Neural crest cell (in vitro differentiated cells): ENCODE data around the gene VAMP8. TPM values are rescaled to one million over a fixed set of nuclear protein-coding genes. Genes with fewer than 3 reads are reported as not detected.

ENCODE experiments used
- DNase-seq: peaks from one replicate; pipeline ENCODE4 v3.0.0; 2021; ENCODE audit warnings: low read depth, mixed read lengths, low spot score
- H3K27ac Mint-ChIP-seq: one replicate; pipeline ENCODE4 v1.8.0; 2021; ENCODE audit warnings: mild to moderate bottlenecking, mixed read lengths; ENCODE audit not compliant: unreplicated experiment
- H3K27me3 Mint-ChIP-seq: 2 replicates; pipeline ENCODE4 v1.8.0; 2021; ENCODE audit warnings: low read depth, mild to moderate bottlenecking, mixed read lengths
- H3K36me3 Mint-ChIP-seq: 2 replicates; pipeline ENCODE4 v1.8.0; 2021; ENCODE audit warnings: low read depth, mild to moderate bottlenecking, mixed read lengths
- H3K4me1 Mint-ChIP-seq: 2 replicates; pipeline ENCODE4 v1.8.0; 2021; ENCODE audit warnings: mixed read lengths
- H3K4me3 Mint-ChIP-seq: one replicate; pipeline ENCODE4 v1.8.0; 2021; ENCODE audit warnings: mild to moderate bottlenecking, mixed read lengths
- H3K9me3 Mint-ChIP-seq: 2 replicates; pipeline ENCODE4 v1.8.0; 2021; ENCODE audit warnings: mixed read lengths
- total RNA-seq: library from RNA; stranded (reverse); gene quantifications from 2 replicates; pipeline ENCODE4 v1.2.1, GENCODE V29; 2021
- TF ChIP-seq, protein P1 (sequence below): fragments of 200-600 bp; sonication (generic); conservative IDR thresholded peaks from 2 replicates; pipeline ENCODE4 v1.5.0; 2021; ENCODE audit warnings: antibody characterized with exemption, mild to moderate bottlenecking

The VAMP8 gene
- total RNA-seq, 1 donor from 2014 or later, result 1.1 TPM

DNA sequence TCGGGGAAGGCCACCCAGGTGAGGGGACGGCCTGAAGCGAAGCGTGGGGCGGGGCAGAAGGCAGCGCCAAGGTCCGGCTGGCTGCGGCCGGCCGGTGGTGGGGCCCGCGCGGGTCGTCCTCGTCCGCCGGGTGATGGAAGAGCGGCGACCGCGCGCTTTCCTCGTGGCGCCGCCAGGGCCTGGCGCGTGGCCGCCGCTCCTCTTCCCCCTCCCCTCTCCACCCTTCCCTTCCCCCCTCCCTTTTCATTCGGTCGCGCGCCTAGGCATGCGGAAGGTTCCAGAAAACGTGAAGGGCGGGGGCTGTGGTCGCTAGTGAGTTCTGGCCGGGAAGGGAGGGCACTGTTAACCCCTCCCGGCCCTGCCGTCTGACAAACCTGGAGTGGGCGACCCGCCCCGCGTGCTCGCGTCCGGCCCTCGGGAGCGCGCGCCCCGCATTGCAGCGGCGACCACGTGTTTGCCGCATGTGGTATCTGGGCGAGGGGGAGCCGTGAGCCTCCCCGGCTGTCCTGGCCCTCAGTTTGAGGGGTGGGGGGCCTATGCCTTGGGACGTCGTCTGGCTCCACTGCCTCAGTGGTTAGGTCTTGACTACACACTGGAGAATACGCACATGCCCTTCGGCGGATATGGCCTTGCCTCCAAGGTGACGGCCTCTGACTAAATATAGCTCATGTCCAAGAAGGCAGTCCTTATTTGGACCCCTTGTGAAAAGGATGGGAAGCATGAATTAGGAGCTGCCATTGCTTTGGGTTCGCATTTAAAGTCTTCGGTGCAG is 37.8 kb upstream of the VAMP8 start:
- DNase-seq, result peak; percentile 50
- Mint-ChIP-seq H3K36me3 (peaks cover 44% of the 10 kb centered on the region), H3K9me3 (no peaks in the 10 kb centered on the region), H3K27ac (peak overlapping the region; percentile 95), H3K27me3 (peaks cover 2% of the 10 kb centered on the region), H3K4me1 (peaks cover 65% of the 10 kb centered on the region), H3K4me3 (peak overlapping the region; percentile 95)
- TF ChIP-seq, protein P1, sequence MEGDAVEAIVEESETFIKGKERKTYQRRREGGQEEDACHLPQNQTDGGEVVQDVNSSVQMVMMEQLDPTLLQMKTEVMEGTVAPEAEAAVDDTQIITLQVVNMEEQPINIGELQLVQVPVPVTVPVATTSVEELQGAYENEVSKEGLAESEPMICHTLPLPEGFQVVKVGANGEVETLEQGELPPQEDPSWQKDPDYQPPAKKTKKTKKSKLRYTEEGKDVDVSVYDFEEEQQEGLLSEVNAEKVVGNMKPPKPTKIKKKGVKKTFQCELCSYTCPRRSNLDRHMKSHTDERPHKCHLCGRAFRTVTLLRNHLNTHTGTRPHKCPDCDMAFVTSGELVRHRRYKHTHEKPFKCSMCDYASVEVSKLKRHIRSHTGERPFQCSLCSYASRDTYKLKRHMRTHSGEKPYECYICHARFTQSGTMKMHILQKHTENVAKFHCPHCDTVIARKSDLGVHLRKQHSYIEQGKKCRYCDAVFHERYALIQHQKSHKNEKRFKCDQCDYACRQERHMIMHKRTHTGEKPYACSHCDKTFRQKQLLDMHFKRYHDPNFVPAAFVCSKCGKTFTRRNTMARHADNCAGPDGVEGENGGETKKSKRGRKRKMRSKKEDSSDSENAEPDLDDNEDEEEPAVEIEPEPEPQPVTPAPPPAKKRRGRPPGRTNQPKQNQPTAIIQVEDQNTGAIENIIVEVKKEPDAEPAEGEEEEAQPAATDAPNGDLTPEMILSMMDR, result no peak

DNA sequence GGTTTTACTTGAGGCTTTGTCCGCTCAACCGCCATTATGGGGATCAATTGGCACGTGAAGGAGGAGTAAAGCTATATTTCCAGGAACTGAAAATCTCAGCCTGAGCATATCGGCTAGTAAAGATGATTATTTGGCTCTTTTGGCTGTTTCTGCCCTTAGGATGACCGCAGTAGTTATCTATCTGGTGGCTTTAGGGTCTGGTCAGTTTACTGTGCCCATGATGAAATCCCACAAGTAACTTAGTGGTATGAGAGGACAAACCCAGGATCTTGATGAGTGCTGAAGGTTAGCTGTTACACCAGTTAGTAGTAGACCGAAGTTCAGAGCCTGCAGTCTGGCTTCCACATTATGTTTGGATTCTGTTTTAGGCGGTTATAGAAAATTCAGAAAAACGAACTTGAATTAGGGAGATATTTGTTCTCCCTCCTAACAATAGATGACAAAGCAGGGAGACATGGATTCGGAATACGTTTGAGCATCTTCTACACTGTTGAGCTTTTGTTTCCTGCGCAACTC is 37.2 kb upstream of the VAMP8 start:
- Mint-ChIP-seq H3K4me1 (peaks cover 65% of the 10 kb centered on the region), H3K4me3 (peak overlapping the region; percentile 95), H3K27ac (peak overlapping the region; percentile 86), H3K9me3 (no peaks in the 10 kb centered on the region), H3K36me3 (peaks cover 47% of the 10 kb centered on the region), H3K27me3 (peaks cover 2% of the 10 kb centered on the region)
- TF ChIP-seq, protein P1, result no peak
- DNase-seq, result no peak

DNA sequence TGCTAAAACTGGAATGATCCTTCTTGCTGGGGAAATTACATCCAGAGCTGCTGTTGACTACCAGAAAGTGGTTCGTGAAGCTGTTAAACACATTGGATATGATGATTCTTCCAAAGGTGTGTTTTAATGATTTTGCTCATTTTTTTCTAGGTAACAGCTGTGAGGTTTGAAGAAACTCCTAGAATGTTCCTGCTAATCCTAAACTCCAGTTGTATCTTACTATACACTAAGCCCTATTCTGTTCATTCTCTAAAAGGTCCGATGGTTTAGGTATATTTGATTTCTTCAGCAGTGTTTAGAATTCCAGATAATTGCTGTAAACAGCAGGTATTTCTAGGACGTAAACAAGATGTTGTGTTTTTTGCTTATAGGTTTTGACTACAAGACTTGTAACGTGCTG is 36.1 kb upstream of the VAMP8 start:
- no peak overlapping the region for H3K27ac Mint-ChIP-seq
- H3K36me3 Mint-ChIP-seq, result peaks cover 47% of the 10 kb centered on the region
- H3K4me3 Mint-ChIP-seq, result peak overlapping the region; percentile 95
- TF ChIP-seq, protein P1, result no peak
- H3K27me3 Mint-ChIP-seq, result peaks cover 2% of the 10 kb centered on the region
- DNase-seq, result no peak
- no peaks in the 10 kb centered on the region for H3K9me3 Mint-ChIP-seq
- peaks cover 63% of the 10 kb centered on the region for H3K4me1 Mint-ChIP-seq

DNA sequence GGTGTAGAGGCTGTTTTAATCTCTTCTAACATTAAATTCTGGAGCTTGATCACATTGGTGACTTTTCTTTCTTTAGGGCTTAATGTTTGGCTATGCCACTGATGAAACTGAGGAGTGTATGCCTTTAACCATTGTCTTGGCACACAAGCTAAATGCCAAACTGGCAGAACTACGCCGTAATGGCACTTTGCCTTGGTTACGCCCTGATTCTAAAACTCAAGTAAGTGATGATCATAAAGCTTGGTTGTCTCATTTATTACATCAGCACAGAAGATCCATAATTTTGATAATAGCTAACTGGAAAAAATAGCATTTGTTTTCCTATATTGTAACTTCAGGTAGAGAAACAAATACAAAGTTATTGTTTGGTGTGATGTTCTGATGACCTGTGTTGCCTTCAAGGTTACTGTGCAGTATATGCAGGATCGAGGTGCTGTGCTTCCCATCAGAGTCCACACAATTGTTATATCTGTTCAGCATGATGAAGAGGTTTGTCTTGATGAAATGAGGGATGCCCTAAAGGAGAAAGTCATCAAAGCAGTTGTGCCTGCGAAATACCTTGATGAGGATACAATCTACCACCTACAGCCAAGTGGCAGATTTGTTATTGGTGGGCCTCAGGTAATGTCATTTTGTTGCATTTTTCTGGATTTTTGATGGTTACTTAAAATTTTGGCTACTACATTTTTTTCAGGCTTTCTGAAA is 35.5 kb upstream of the VAMP8 start:
- peaks cover 6% of the 10 kb centered on the region for H3K27me3 Mint-ChIP-seq
- peaks cover 51% of the 10 kb centered on the region for H3K36me3 Mint-ChIP-seq
- H3K4me1 Mint-ChIP-seq, result peaks cover 57% of the 10 kb centered on the region

DNA sequence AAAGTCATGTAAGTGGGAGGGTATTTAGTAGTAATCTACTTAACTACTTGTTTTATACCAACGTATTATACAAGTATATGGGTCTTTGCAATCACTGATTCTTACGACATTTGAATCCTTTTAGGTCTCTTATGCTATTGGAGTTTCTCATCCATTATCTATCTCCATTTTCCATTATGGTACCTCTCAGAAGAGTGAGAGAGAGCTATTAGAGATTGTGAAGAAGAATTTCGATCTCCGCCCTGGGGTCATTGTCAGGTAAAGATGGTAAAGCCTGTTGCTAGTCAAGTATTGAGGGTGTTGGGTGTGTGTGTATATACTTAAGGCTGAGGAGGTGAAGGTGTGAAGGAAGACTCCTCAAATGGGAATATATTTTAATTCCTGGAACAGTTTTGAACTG is 34.6 kb upstream of the VAMP8 start:
- DNase-seq, result no peak
- TF ChIP-seq, protein P1, result no peak
- Mint-ChIP-seq H3K27ac (peak overlapping the region; percentile 45), H3K36me3 (peaks cover 51% of the 10 kb centered on the region), H3K27me3 (peaks cover 6% of the 10 kb centered on the region), H3K4me1 (peaks cover 48% of the 10 kb centered on the region), H3K4me3 (peak overlapping the region; percentile 95), H3K9me3 (no peaks in the 10 kb centered on the region)

More for the DNA sequence above, 35.5 kb upstream of the VAMP8 start:
- Mint-ChIP-seq H3K4me3 (peak overlapping the region; percentile 95), H3K27ac (no peak overlapping the region), H3K9me3 (no peaks in the 10 kb centered on the region)
- TF ChIP-seq, protein P1, result no peak
- DNase-seq, result no peak
